Measurements from ENCODE around the gene CA7.

- TF ChIP-seq CTCF (IDR thresholded peaks at IDR 0.05; ENCODE audit: insufficient read depth, low read length) (no peak), POLR2AphosphoS5 (IDR thresholded peaks at IDR 0.05; ENCODE audit: low read depth) (no peak), REST (IDR thresholded peaks at IDR 0.05; ENCODE audit: insufficient replicate concordance, low read depth) (no peak), GABPA (IDR thresholded peaks at IDR 0.05; ENCODE audit: low read depth) (no peak)
Observed at GRCh38 chr16:66882702-66883101, 38.5 kb downstream of the CA7 start.
